NB4 (cell line): Measurements from ENCODE around the gene S100A1.

Experiments used
- CTCF ChIP-seq: IDR thresholded peaks from one replicate; pipeline ENCODE4 v1.5.1; 2012; ENCODE audit warnings: low read depth, low read length
- POLR2A ChIP-seq: IDR thresholded peaks from 2 replicates; pipeline ENCODE4 v1.6.1; 2011; ENCODE audit warnings: mild to moderate bottlenecking; ENCODE audit not compliant: insufficient read length; ENCODE audit errors: extremely low read depth

- TF ChIP-seq CTCF (no peak), POLR2A (peak; percentile 4)
Measured at GRCh38 chr1:153649863-153650235, 21.6 kb downstream of the S100A1 start.
